ENCODE measurements around the gene APOBEC4. TPM values are rescaled to one million over a fixed set of nuclear protein-coding genes. Genes with fewer than 3 reads are reported as not detected.

APOBEC4 gene
- polyA plus RNA-seq, 1 donor from 2014 or later: not detected

GRCh38 chr1:183633676-183634343 lies 19.3 kb downstream of the APOBEC4 start:
- no peaks in the 10 kb centered on the region for H3K36me3 ChIP-seq (ENCODE audit: insufficient read depth, low read length)
- no peaks in the 10 kb centered on the region for H3K27me3 ChIP-seq (ENCODE audit: insufficient read depth, low read depth, low read length)
- H3K4me2 ChIP-seq (ENCODE audit: low read length): peak overlapping the region; percentile 75
- H3K9me2 ChIP-seq (ENCODE audit: insufficient read depth, low read length): no peaks in the 10 kb centered on the region
- no peaks in the 10 kb centered on the region for H3K9me3 ChIP-seq (ENCODE audit: low read length)
- TF ChIP-seq POLR2AphosphoS5 (IDR thresholded peaks at IDR 0.05) (peak; percentile 77), MXI1 (conservative IDR thresholded peaks at IDR 0.05; ENCODE audit: poor library complexity, severe bottlenecking) (peak; percentile 51), REST (IDR thresholded peaks at IDR 0.05; ENCODE audit: borderline replicate concordance) (no peak), SMC3 (conservative IDR thresholded peaks at IDR 0.05; ENCODE audit: poor library complexity) (peak; percentile 63), RAD21 (conservative IDR thresholded peaks at IDR 0.05) (no peak), TAF1 (IDR thresholded peaks at IDR 0.05; ENCODE audit: low read depth) (no peak), CTCF (IDR thresholded peaks at IDR 0.05; ENCODE audit: poor library complexity, severe bottlenecking) (peak; percentile 88), EZH2 (IDR thresholded peaks at IDR 0.05; ENCODE audit: borderline replicate concordance, insufficient read depth, low read length, poor library complexity, severe bottlenecking) (no peak), EP300 (conservative IDR thresholded peaks at IDR 0.05; ENCODE audit: poor library complexity, severe bottlenecking) (peak; percentile 39)
- no peaks in the 10 kb centered on the region for H4K20me1 ChIP-seq (ENCODE audit: insufficient read depth)
- H2AFZ ChIP-seq (ENCODE audit: low read depth, low read length): no peak overlapping the region
- no peaks in the 10 kb centered on the region for H3F3A ChIP-seq (ENCODE audit: insufficient read depth, low read length, poor library complexity, severe bottlenecking)
- H3K79me2 ChIP-seq (replicated peaks; ENCODE audit: insufficient read depth, low read length): peaks cover 61% of the 10 kb centered on the region
- H3K27ac ChIP-seq (ENCODE audit: low read length): peak overlapping the region; percentile 87
- peak overlapping the region; percentile 85 for H3K9ac ChIP-seq (ENCODE audit: low read length)
- H3K4me3 ChIP-seq (ENCODE audit: low read length): peak overlapping the region; percentile 82

GRCh38 chr1:183632964-183633363 lies 20.2 kb downstream of the APOBEC4 start:
- no peak for TF ChIP-seq SMC3 (conservative IDR thresholded peaks at IDR 0.05; ENCODE audit: poor library complexity)
- Histone ChIP-seq H3K27ac (ENCODE audit: low read length) (peak overlapping the region; percentile 87), H3K27me3 (ENCODE audit: insufficient read depth, low read depth, low read length) (no peaks in the 10 kb centered on the region), H3K4me3 (ENCODE audit: low read length) (peak overlapping the region; percentile 82), H3K36me3 (ENCODE audit: insufficient read depth, low read length) (no peaks in the 10 kb centered on the region), H3K9ac (ENCODE audit: low read length) (peak overlapping the region; percentile 66), H3K4me2 (ENCODE audit: low read length) (peak overlapping the region; percentile 75), H3K79me2 (replicated peaks; ENCODE audit: insufficient read depth, low read length) (peaks cover 53% of the 10 kb centered on the region), H3K9me3 (ENCODE audit: low read length) (no peaks in the 10 kb centered on the region), H3F3A (ENCODE audit: insufficient read depth, low read length, poor library complexity, severe bottlenecking) (no peaks in the 10 kb centered on the region), H2AFZ (ENCODE audit: low read depth, low read length) (no peak overlapping the region), H4K20me1 (ENCODE audit: insufficient read depth) (no peaks in the 10 kb centered on the region), H3K9me2 (ENCODE audit: insufficient read depth, low read length) (no peaks in the 10 kb centered on the region)

All from neural cell (in vitro differentiated cells).